AG09319 (cell line): ENCODE results near the gene CFAP92.

Source experiments
- DNase-seq: peaks from one replicate; pipeline ENCODE4 v3.0.0-alpha.2; 2010; ENCODE audit warnings: low read depth; ENCODE audit errors: extremely low read depth
- TF ChIP-seq, protein P1 (sequence below): IDR thresholded peaks from 2 replicates; pipeline ENCODE4 v1.5.1; 2011; ENCODE audit warnings: low read depth, mild to moderate bottlenecking, inconsistent platforms, low read length, moderate library complexity

CFAP92 gene

GRCh38 chr3:129005526-129006303 is 11.8 kb upstream of the CFAP92 start:
- TF ChIP-seq, protein P1, sequence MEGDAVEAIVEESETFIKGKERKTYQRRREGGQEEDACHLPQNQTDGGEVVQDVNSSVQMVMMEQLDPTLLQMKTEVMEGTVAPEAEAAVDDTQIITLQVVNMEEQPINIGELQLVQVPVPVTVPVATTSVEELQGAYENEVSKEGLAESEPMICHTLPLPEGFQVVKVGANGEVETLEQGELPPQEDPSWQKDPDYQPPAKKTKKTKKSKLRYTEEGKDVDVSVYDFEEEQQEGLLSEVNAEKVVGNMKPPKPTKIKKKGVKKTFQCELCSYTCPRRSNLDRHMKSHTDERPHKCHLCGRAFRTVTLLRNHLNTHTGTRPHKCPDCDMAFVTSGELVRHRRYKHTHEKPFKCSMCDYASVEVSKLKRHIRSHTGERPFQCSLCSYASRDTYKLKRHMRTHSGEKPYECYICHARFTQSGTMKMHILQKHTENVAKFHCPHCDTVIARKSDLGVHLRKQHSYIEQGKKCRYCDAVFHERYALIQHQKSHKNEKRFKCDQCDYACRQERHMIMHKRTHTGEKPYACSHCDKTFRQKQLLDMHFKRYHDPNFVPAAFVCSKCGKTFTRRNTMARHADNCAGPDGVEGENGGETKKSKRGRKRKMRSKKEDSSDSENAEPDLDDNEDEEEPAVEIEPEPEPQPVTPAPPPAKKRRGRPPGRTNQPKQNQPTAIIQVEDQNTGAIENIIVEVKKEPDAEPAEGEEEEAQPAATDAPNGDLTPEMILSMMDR, result no peak
- no peak for DNase-seq

GRCh38 chr3:129004639-129005295 is 10.9 kb upstream of the CFAP92 start:
- DNase-seq, result no peak
- TF ChIP-seq, protein P1, result no peak

- TF ChIP-seq, protein P1, result no peak
- DNase-seq, result no peak
These were observed 9.8 kb upstream of the CFAP92 start for GRCh38 chr3:129003578-129004112.

GRCh38 chr3:129002573-129003569 is 9.0 kb upstream of the CFAP92 start:
- TF ChIP-seq, protein P1, result no peak
- no peak for DNase-seq

DNA sequence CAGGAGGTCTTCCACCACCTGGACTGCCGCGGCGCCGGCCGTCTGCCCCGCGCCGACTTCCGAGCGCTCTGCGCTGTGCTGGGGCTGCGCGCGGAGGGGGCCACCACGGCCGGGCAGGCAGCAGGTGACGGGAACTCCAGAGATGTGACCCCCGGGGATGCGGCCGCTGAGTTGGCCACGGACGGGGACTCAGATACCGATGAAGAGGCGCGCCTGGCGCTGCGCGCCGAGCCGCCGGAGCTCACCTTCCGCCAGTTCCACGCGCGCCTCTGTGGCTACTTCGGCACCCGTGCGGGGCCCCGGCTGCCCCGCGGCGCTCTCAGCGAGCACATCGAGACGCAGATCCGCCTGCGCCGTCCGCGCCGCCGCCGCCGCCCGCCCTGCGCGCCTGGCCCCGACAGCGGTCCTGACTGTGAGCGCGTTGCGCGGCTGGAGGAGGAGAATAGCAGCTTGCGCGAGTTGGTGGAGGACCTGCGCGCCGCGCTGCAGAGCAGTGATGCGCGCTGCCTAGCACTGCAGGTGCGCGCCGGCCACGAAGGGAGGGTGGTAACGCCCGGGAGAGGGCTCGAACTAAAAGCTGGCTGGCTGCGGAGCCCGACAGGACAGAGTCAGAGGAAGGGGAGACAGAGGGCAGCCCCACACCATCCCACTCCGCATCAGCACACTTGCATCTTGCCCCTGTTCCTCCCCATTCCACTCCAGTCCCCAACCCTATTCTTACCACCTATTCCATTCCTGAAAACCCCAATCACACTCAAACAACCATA is 8.1 kb upstream of the CFAP92 start:
- TF ChIP-seq, protein P1, result no peak
- no peak for DNase-seq

GRCh38 chr3:129001101-129001805 is 7.4 kb upstream of the CFAP92 start, which contains the start of gene EFCC1:
EFCC1 (plus strand) TSS chr3:129001304; CDS start chr3:129001629, 325 bp downstream.
- DNase-seq, result no peak
- TF ChIP-seq, protein P1, result no peak
